ENCODE measurements around the gene NIT1. TPM values are rescaled to one million over a fixed set of nuclear protein-coding genes. Genes with fewer than 3 reads are reported as not detected.

Gene NIT1
- total and polyA plus RNA-seq, 9 of the 15 experiments (the other 6 are each of a cell fraction or from before 2014, with no cell fraction given): 18.4 to 76.0 (median 33.7) TPM

DNA sequence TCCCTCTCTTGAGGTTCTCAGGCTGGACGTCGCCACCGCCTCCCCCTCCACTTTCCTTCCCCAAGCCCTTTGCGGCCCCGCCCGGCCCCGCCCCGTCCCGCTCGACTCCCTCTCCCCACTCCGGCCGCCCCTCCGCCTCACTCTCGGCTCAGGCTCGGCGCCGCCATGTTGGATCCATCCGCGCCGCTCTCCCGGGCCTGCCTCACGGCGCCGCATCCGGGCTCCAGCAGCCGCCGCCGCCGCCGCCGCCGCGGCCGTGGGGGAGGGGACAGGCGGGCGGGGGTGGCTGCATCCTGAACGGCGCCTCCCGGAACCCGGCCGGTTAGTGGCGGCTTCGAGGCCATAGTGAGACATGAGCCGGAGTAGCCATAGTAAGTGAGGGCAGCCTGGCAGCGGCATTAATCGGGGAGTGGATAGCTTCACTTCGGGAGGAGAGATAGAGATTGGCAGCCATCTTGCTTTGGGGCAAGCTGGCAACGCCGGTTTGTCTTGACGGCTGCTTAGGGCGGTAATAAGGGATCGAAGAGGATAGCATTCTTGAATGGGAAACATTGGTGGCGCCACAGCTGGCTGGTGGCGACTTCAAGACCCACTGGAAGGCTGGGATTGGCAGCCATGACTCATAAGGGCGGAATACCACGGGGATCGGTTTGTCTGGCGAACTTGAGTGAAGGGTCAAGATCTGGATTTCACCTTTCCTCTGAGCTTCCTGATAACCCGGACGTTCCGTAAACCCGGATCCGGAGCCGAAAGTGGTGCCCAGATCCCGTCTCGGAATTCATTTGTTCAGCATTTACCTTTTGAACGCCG is 14.7 kb downstream of the NIT1 start, which contains the start of gene DEDD (continued):
- TF ChIP-seq PTBP1 (IDR thresholded peaks at IDR 0.05; ENCODE audit: low read depth, low read length) (no peak), FOXM1 (IDR thresholded peaks at IDR 0.05; ENCODE audit: low read depth) (no peak), FOXM1 (CRISPR knock-in tag; IDR thresholded peaks at IDR 0.05; ENCODE audit: low read depth) (no peak), CHD2 (IDR thresholded peaks at IDR 0.05; ENCODE audit: low read depth, low read length) (peak; percentile 51), ZNF57 (CRISPR knock-in tag; IDR thresholded peaks at IDR 0.05) (no peak), SUPT5H (IDR thresholded peaks at IDR 0.05) (peak; percentile 51; the same call in 1 of the 2 replicates), BMI1 (IDR thresholded peaks at IDR 0.05; ENCODE audit: low read length) (no peak), MYBL2 (IDR thresholded peaks at IDR 0.05; ENCODE audit: low read depth) (no peak; the same call in 1 of the 2 replicates), MYBL2 (CRISPR knock-in tag; IDR thresholded peaks at IDR 0.05; ENCODE audit: borderline replicate concordance) (no peak), SOX6 (IDR thresholded peaks at IDR 0.05) (no peak), CEBPB (tag; IDR thresholded peaks at IDR 0.05) (no peak), TEAD4 (IDR thresholded peaks at IDR 0.05; ENCODE audit: low read length) (peak; percentile 46; the same call in 1 of the 2 replicates), TEAD4 (CRISPR knock-in tag; IDR thresholded peaks at IDR 0.05; ENCODE audit: borderline replicate concordance) (no peak), HNRNPH1 (optimal IDR thresholded peaks at IDR 0.05; ENCODE audit: low read depth, low read length) (no peak), ASH1L (IDR thresholded peaks at IDR 0.05; ENCODE audit: borderline replicate concordance, low read depth, partially characterized antibody) (peak; percentile 59), NFIX (CRISPR knock-in tag; IDR thresholded peaks at IDR 0.05; ENCODE audit: low read depth) (no peak), ZNF197 (CRISPR knock-in tag; IDR thresholded peaks at IDR 0.05; ENCODE audit: low read depth) (peak; percentile 96), ESRRB (CRISPR knock-in tag; IDR thresholded peaks at IDR 0.05; ENCODE audit: borderline replicate concordance) (no peak)
- TF ChIP-seq, protein P1, sequence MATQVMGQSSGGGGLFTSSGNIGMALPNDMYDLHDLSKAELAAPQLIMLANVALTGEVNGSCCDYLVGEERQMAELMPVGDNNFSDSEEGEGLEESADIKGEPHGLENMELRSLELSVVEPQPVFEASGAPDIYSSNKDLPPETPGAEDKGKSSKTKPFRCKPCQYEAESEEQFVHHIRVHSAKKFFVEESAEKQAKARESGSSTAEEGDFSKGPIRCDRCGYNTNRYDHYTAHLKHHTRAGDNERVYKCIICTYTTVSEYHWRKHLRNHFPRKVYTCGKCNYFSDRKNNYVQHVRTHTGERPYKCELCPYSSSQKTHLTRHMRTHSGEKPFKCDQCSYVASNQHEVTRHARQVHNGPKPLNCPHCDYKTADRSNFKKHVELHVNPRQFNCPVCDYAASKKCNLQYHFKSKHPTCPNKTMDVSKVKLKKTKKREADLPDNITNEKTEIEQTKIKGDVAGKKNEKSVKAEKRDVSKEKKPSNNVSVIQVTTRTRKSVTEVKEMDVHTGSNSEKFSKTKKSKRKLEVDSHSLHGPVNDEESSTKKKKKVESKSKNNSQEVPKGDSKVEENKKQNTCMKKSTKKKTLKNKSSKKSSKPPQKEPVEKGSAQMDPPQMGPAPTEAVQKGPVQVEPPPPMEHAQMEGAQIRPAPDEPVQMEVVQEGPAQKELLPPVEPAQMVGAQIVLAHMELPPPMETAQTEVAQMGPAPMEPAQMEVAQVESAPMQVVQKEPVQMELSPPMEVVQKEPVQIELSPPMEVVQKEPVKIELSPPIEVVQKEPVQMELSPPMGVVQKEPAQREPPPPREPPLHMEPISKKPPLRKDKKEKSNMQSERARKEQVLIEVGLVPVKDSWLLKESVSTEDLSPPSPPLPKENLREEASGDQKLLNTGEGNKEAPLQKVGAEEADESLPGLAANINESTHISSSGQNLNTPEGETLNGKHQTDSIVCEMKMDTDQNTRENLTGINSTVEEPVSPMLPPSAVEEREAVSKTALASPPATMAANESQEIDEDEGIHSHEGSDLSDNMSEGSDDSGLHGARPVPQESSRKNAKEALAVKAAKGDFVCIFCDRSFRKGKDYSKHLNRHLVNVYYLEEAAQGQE (IDR thresholded peaks at IDR 0.05; ENCODE audit: borderline replicate concordance): peak; percentile 53; the same call in 1 of the 2 replicates
- TF ChIP-seq, protein P1 (CRISPR knock-in tag; IDR thresholded peaks at IDR 0.05; ENCODE audit: low read depth): no peak
- TF ChIP-seq, protein P2, sequence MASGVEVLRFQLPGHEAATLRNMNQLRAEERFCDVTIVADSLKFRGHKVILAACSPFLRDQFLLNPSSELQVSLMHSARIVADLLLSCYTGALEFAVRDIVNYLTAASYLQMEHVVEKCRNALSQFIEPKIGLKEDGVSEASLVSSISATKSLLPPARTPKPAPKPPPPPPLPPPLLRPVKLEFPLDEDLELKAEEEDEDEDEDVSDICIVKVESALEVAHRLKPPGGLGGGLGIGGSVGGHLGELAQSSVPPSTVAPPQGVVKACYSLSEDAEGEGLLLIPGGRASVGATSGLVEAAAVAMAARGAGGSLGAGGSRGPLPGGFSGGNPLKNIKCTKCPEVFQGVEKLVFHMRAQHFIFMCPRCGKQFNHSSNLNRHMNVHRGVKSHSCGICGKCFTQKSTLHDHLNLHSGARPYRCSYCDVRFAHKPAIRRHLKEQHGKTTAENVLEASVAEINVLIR (CRISPR knock-in tag; IDR thresholded peaks at IDR 0.05): peak; percentile 33; the same call in 1 of the 2 replicates

Measured in K562 (cell line).